ENCODE results near the gene ZBTB8B. TPM values are rescaled to one million over a fixed set of nuclear protein-coding genes. Genes with fewer than 3 reads are reported as not detected.

Gene ZBTB8B
- total and polyA plus RNA-seq, 10 of the 15 experiments (the other 5 are each of a cell fraction or from before 2014, with no cell fraction given), result under 0.01 to 0.04 (median 0.01) TPM; not detected in 4

GRCh38 chr1:32500387-32501209 is 35.7 kb downstream of the ZBTB8B start (continued):
- TF ChIP-seq BHLHE40 (IDR thresholded peaks at IDR 0.05; ENCODE audit: borderline replicate concordance in 1 of 2, low read depth in 2 of 2, low read length in 1 of 2) (0 out of 4 replicates have a peak, but pooled peaks of 1 of the 2 experiments have one; percentile 31), PAX8 (IDR thresholded peaks at IDR 0.05) (no peak), GATAD2B (conservative IDR thresholded peaks at IDR 0.05; ENCODE audit: low read depth) (peak; percentile 83), USF2 (IDR thresholded peaks at IDR 0.05; ENCODE audit: borderline replicate concordance, low read depth, low read length) (no peak), EGR1 (IDR thresholded peaks at IDR 0.05; ENCODE audit: borderline replicate concordance in 1 of 2, low read depth in 2 of 2, low read length in 2 of 2) (peak in 1 of 2 experiments; percentile 46; a peak in 1 of 3 replicates), MYC (IDR thresholded peaks at IDR 0.05; ENCODE audit: insufficient read depth, insufficient read length, insufficient replicate concordance, low read length, severe bottlenecking) (no peak), LARP7 (IDR thresholded peaks at IDR 0.05) (peak; percentile 68; the same call in 1 of the 2 replicates), PML (IDR thresholded peaks at IDR 0.05; ENCODE audit: low read length) (no peak), HDGF (IDR thresholded peaks at IDR 0.05) (no peak), CREM (IDR thresholded peaks at IDR 0.05; ENCODE audit: low read depth) (no peak), CBFB (IDR thresholded peaks at IDR 0.05; ENCODE audit: low read depth) (no peak)

DNA sequence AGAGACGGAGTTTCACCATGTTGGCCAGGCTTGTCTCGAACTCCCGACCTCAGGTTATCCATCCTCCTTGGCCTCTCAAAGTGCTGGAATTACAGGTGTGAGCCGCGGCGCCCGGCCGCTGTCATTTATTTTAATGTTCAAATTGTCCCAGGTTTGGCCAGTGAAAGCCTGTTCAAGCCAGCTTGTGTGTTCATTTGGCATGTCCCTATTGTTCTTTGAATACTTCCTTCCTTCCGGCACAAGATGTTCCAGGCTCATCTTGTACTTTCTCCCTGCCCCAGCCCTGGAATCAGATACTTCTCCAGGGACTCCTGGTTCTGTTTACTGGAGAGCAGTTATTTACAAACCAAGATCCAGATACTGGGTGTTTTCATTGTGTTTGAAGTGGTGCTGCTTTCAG is 37.0 kb downstream of the ZBTB8B start:
- Histone ChIP-seq H3K36me3 (ENCODE audit: control insufficient read depth in 2 of 2, insufficient read depth in 2 of 2, low read length in 1 of 2) (no peaks in the 10 kb centered on the region), H3K9ac (ENCODE audit: control insufficient read depth, insufficient read depth, low read length) (no peak overlapping the region), H3K27me3 (replicated peaks in 1 of 2; ENCODE audit: control insufficient read depth in 2 of 2, insufficient read depth in 2 of 2, low read length in 1 of 2) (no peaks in the 10 kb centered on the region), H3K4me3 (no peak overlapping the region), H3K4me1 (ENCODE audit: control insufficient read depth, insufficient read depth, low read length) (no peaks in the 10 kb centered on the region; the same call in 1 of the 2 replicates), H3K79me2 (ENCODE audit: control insufficient read depth, insufficient read depth, low read length) (no peaks in the 10 kb centered on the region), H2AFZ (ENCODE audit: control insufficient read depth, low read depth, low read length) (no peak overlapping the region), H3K9me3 (replicated peaks; ENCODE audit: control insufficient read depth, insufficient read depth, low read length) (no peaks in the 10 kb centered on the region), H4K20me1 (ENCODE audit: control insufficient read depth, insufficient read depth) (no peaks in the 10 kb centered on the region), H3K27ac (ENCODE audit: control insufficient read depth, insufficient read depth) (no peak overlapping the region), H3K4me2 (ENCODE audit: control insufficient read depth, insufficient read depth) (no peak overlapping the region)
- ATAC-seq (no peak), FAIRE-seq (no peak), DNase-seq (ENCODE audit: low read depth, low spot score) (no peak)
- SMC1A ChIA-PET (ENCODE audit: uncharacterized antibody, unreplicated experiment), result no interaction called here
- in situ Hi-C loops (cut with MboI) (no loop called here), intact Hi-C loops (cut with micrococcal nuclease; ENCODE audit: unreplicated experiment) (no loop called here)
- over 99% methylated on average over 9 of the region's 9 CpGs for WGBS (ENCODE audit: insufficient coverage, insufficient replicate concordance, low lambda C conversion rate, missing lambda C conversion rate)
- POLR2A ChIA-PET, result interaction anchor here (0.6 kb wide), 1 partner anchor 9 kb away, joined by 4 read pairs; no protein-coding TSS in a partner anchor
- RAD21 ChIA-PET (ENCODE audit: unreplicated experiment), result interaction anchor here (0.7 kb wide), 1 partner anchor 271 kb away, joined by 3 read pairs; no protein-coding TSS in a partner anchor
- BruUV-seq (replicated peaks), result no TSS peak
- CTCF ChIA-PET, result interaction anchor here (0.6 to 1.2 kb wide), 2 partner anchors 17 to 368 kb away, joined by 3 to 4 read pairs; no protein-coding TSS in a partner anchor
- TF ChIP-seq EP300 (IDR thresholded peaks at IDR 0.05; ENCODE audit: borderline replicate concordance in 1 of 2, control insufficient read depth in 1 of 2, low read depth in 2 of 2, low read length in 2 of 2), result no peak
- no peak for TF ChIP-seq ZNF217 (IDR thresholded peaks at IDR 0.05)
- TF ChIP-seq E4F1 (IDR thresholded peaks at IDR 0.05; ENCODE audit: borderline replicate concordance, partially characterized antibody), result no peak
- TF ChIP-seq BACH1 (IDR thresholded peaks at IDR 0.05; ENCODE audit: borderline replicate concordance), result no peak
- no peak for TF ChIP-seq CREM (IDR thresholded peaks at IDR 0.05; ENCODE audit: low read depth)
- no peak for TF ChIP-seq BHLHE40 (IDR thresholded peaks at IDR 0.05; ENCODE audit: borderline replicate concordance in 1 of 2, low read depth in 2 of 2, low read length in 1 of 2)
- TF ChIP-seq, protein P1, sequence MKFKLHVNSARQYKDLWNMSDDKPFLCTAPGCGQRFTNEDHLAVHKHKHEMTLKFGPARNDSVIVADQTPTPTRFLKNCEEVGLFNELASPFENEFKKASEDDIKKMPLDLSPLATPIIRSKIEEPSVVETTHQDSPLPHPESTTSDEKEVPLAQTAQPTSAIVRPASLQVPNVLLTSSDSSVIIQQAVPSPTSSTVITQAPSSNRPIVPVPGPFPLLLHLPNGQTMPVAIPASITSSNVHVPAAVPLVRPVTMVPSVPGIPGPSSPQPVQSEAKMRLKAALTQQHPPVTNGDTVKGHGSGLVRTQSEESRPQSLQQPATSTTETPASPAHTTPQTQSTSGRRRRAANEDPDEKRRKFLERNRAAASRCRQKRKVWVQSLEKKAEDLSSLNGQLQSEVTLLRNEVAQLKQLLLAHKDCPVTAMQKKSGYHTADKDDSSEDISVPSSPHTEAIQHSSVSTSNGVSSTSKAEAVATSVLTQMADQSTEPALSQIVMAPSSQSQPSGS (IDR thresholded peaks at IDR 0.05; ENCODE audit: low read length), result no peak
- no peak for TF ChIP-seq RBBP5 (conservative IDR thresholded peaks at IDR 0.05)
